NCI-H748 (cell line): ENCODE results near the gene SNORC.

Experiments
- DNase-seq: peaks from one replicate; lab custom pipeline; 2025; ENCODE audit not compliant: unreplicated experiment; lab: John Stamatoyannopoulos, UW

SNORC gene

GRCh38 chr2:232869138-232870017, 686 bp upstream of the SNORC start:
- no peak for DNase-seq

- no peak for DNase-seq
These were observed 805 bp downstream of the SNORC start for GRCh38 chr2:232870766-232871371.

- DNase-seq, result no peak
These were observed 1.4 kb downstream of the SNORC start for GRCh38 chr2:232871418-232871834.

- DNase-seq, result no peak
These were observed 2.0 kb downstream of the SNORC start for GRCh38 chr2:232871835-232872736.

- no peak for DNase-seq
These were observed 2.8 kb downstream of the SNORC start for GRCh38 chr2:232872826-232873225.

- no peak for DNase-seq
These were observed 3.3 kb downstream of the SNORC start for GRCh38 chr2:232873292-232873908.

GRCh38 chr2:232873909-232874641, 4.0 kb downstream of the SNORC start:
- DNase-seq, result no peak

- DNase-seq, result no peak
These were observed 4.7 kb downstream of the SNORC start for GRCh38 chr2:232874677-232875223.

- peak; percentile 38 for DNase-seq
These were observed 5.4 kb downstream of the SNORC start for GRCh38 chr2:232875256-232876121.

- DNase-seq, result peak; percentile 80
These were observed 6.3 kb downstream of the SNORC start for GRCh38 chr2:232876161-232876977.

GRCh38 chr2:232876978-232877441, 6.9 kb downstream of the SNORC start:
- DNase-seq, result no peak

- no peak for DNase-seq
These were observed 8.0 kb downstream of the SNORC start for GRCh38 chr2:232877940-232878511.

GRCh38 chr2:232878855-232879617, 9.0 kb downstream of the SNORC start:
- no peak for DNase-seq

GRCh38 chr2:232879618-232880494, 9.8 kb downstream of the SNORC start:
- DNase-seq, result no peak

GRCh38 chr2:232880764-232881351, 10.8 kb downstream of the SNORC start:
- no peak for DNase-seq

- DNase-seq, result no peak
These were observed 12.0 kb downstream of the SNORC start for GRCh38 chr2:232882085-232882484.
